ENCODE measurements around the gene KIF26B. TPM values are rescaled to one million over a fixed set of nuclear protein-coding genes. Genes with fewer than 3 reads are reported as not detected.

Gene KIF26B
- polyA plus RNA-seq, 1 donor (not counting 4 experiments of a cell fraction or from before 2014, with no cell fraction given): 0.58 TPM

GRCh38 chr1:245566952-245567351 lies 412.2 kb downstream of the KIF26B start:
- DNase-seq (ENCODE audit: low read depth, low spot score): no peak
- no peaks in the 10 kb centered on the region for H3K4me1 ChIP-seq (ENCODE audit: control insufficient read depth, extremely low read depth, insufficient read depth, low read length)
- FAIRE-seq: no peak
- no peak overlapping the region for H3K27ac ChIP-seq (ENCODE audit: control insufficient read depth, insufficient read depth, low read length)
- H3K9ac ChIP-seq (ENCODE audit: control insufficient read depth, extremely low read depth, insufficient read depth, low read length): no peak overlapping the region
- no peak overlapping the region for H2AFZ ChIP-seq (ENCODE audit: control insufficient read depth, low read length)
- no peaks in the 10 kb centered on the region for H3K27me3 ChIP-seq (ENCODE audit: control insufficient read depth, extremely low read depth, insufficient read depth, low read length)
- no peaks in the 10 kb centered on the region for H4K20me1 ChIP-seq (ENCODE audit: control insufficient read depth, extremely low read depth, insufficient read depth, low read length)
- no peaks in the 10 kb centered on the region for H3K9me3 ChIP-seq (ENCODE audit: control insufficient read depth, low read depth, low read length)
- no peak overlapping the region for H3K4me2 ChIP-seq (ENCODE audit: control insufficient read depth, extremely low read depth, insufficient read depth, low read depth, low read length)
- dilution Hi-C loops (cut with MboI; ENCODE audit: extremely low pct_ligation_motif_present, low sequenced_read_pairs): no loop called here
- no peaks in the 10 kb centered on the region for H3K79me2 ChIP-seq (ENCODE audit: control insufficient read depth, insufficient read depth, low read length)
- H3K4me3 ChIP-seq (ENCODE audit: control insufficient read depth in 2 of 3, extremely low read depth in 1 of 3, insufficient read depth in 2 of 3, low read depth in 1 of 3, low read length in 3 of 3): no peak overlapping the region
- no peak for TF ChIP-seq CTCF (optimal IDR thresholded peaks at IDR 0.05 in 1 of 3, IDR thresholded peaks at IDR 0.05 in 1 of 3, conservative IDR thresholded peaks at IDR 0.05 in 1 of 3; ENCODE audit: extremely low read depth in 1 of 3, insufficient read depth in 2 of 3, low read length in 3 of 3)
- no peaks in the 10 kb centered on the region for H3K36me3 ChIP-seq (ENCODE audit: control insufficient read depth in 2 of 2, extremely low read depth in 1 of 2, insufficient read depth in 2 of 2, low read length in 2 of 2)
- no peaks in the 10 kb centered on the region for H3K9me1 ChIP-seq (ENCODE audit: control insufficient read depth, extremely low read depth, insufficient read depth, low read length)

GRCh38 chr1:245571815-245572294 lies 417.1 kb downstream of the KIF26B start:
- Histone ChIP-seq H3K27me3 (ENCODE audit: control insufficient read depth, extremely low read depth, insufficient read depth, low read length) (no peaks in the 10 kb centered on the region), H3K4me3 (ENCODE audit: control insufficient read depth in 2 of 3, extremely low read depth in 1 of 3, insufficient read depth in 2 of 3, low read depth in 1 of 3, low read length in 3 of 3) (no peak overlapping the region), H3K79me2 (ENCODE audit: control insufficient read depth, insufficient read depth, low read length) (no peaks in the 10 kb centered on the region), H3K9me1 (ENCODE audit: control insufficient read depth, extremely low read depth, insufficient read depth, low read length) (no peaks in the 10 kb centered on the region), H3K4me2 (ENCODE audit: control insufficient read depth, extremely low read depth, insufficient read depth, low read depth, low read length) (no peak overlapping the region), H2AFZ (ENCODE audit: control insufficient read depth, low read length) (no peak overlapping the region), H3K4me1 (ENCODE audit: control insufficient read depth, extremely low read depth, insufficient read depth, low read length) (no peaks in the 10 kb centered on the region), H3K9ac (ENCODE audit: control insufficient read depth, extremely low read depth, insufficient read depth, low read length) (no peak overlapping the region), H3K27ac (ENCODE audit: control insufficient read depth, insufficient read depth, low read length) (no peak overlapping the region), H3K9me3 (ENCODE audit: control insufficient read depth, low read depth, low read length) (peaks cover 2% of the 10 kb centered on the region), H3K36me3 (ENCODE audit: control insufficient read depth in 2 of 2, extremely low read depth in 1 of 2, insufficient read depth in 2 of 2, low read length in 2 of 2) (no peaks in the 10 kb centered on the region), H4K20me1 (ENCODE audit: control insufficient read depth, extremely low read depth, insufficient read depth, low read length) (no peaks in the 10 kb centered on the region)
- DNase-seq (ENCODE audit: low read depth, low spot score) (no peak), FAIRE-seq (no peak)
- no peak for TF ChIP-seq CTCF (optimal IDR thresholded peaks at IDR 0.05 in 1 of 3, IDR thresholded peaks at IDR 0.05 in 1 of 3, conservative IDR thresholded peaks at IDR 0.05 in 1 of 3; ENCODE audit: extremely low read depth in 1 of 3, insufficient read depth in 2 of 3, low read length in 3 of 3)
- TF ChIP-seq EZH2 (IDR thresholded peaks at IDR 0.05; ENCODE audit: low read length): no peak
- dilution Hi-C loops (cut with MboI; ENCODE audit: extremely low pct_ligation_motif_present, low sequenced_read_pairs): no loop called here
